Lung (tissue), 12 donors: Measurements from ENCODE around the gene ADA. TPM values are rescaled to one million over a fixed set of nuclear protein-coding genes. Genes with fewer than 3 reads are reported as not detected.

Source experiments
- ATAC-seq: fragments of 200-7000 bp; cut with Tn5 transposase; one replicate; pipeline ENCODE4 v1.9.1; 2020; ENCODE audit warnings: moderate number of reproducible peaks; ENCODE audit not compliant: insufficient read depth, low FRiP score
- DNase-seq, 3 donors: peaks; one replicate each; pipeline ENCODE4 v3.0.0-alpha.2; 2013 to 2017
- H3K27ac ChIP-seq, 2 donors: one replicate each; pipeline ENCODE4 v1.5.1; 2013; ENCODE audit warnings: mild to moderate bottlenecking in 2 of 2, moderate library complexity in 2 of 2, control low read depth in 1 of 2, inconsistent platforms in 1 of 2, low read depth in 1 of 2, low read length in 1 of 2
- H3K27me3 ChIP-seq, 3 donors: one replicate each; pipeline ENCODE4 v1.5.1; 2013; ENCODE audit warnings: low read length in 2 of 3; ENCODE audit not compliant: control insufficient read depth in 3 of 3, insufficient read depth in 3 of 3
- H3K36me3 ChIP-seq, 4 donors: one replicate each; pipeline ENCODE4 v1.5.1; 2013; ENCODE audit warnings: low read length in 4 of 4, mild to moderate bottlenecking in 1 of 4, moderate library complexity in 1 of 4; ENCODE audit not compliant: control insufficient read depth in 4 of 4, insufficient read depth in 4 of 4
- H3K4me1 ChIP-seq, 5 donors: one replicate each; pipeline ENCODE4 v1.5.1; 2013; ENCODE audit warnings: low read length in 5 of 5, mild to moderate bottlenecking in 2 of 5, moderate library complexity in 1 of 5; ENCODE audit not compliant: control insufficient read depth in 5 of 5, insufficient read depth in 5 of 5
- H3K4me3 ChIP-seq: one replicate; pipeline ENCODE4 v1.5.1; 2013; ENCODE audit warnings: mild to moderate bottlenecking, control low read depth, moderate library complexity
- H3K9ac ChIP-seq, 2 donors: one replicate each; pipeline ENCODE4 v1.5.1; 2013; ENCODE audit warnings: low read length in 2 of 2, control low read depth in 1 of 2; ENCODE audit not compliant: insufficient read depth in 1 of 2
- H3K9me3 ChIP-seq, 4 donors: one replicate each; pipeline ENCODE4 v1.5.1; 2013; ENCODE audit warnings: low read length in 3 of 4, mild to moderate bottlenecking in 1 of 4, moderate library complexity in 1 of 4; ENCODE audit not compliant: control insufficient read depth in 4 of 4, insufficient read depth in 3 of 4
- WGBS, 2 donors: extraction: QIAGEN DNeasy Blood & Tissue Kit; methylation state at CpG; one replicate each; pipeline ENCODE4 v1.1.7; 2013; 5-methylcytosine and 5-hydroxymethylcytosine counted together
- polyA plus RNA-seq, 2 donors: library from polyadenylated mRNA; stranded (reverse); fragments of 200-250 nt; gene quantifications; one replicate each; pipeline ENCODE4 v1.2.1, GENCODE V29; 2013
- total RNA-seq, 2 donors: library from RNA; depleted of rRNA in 1 of 2; stranded (reverse); fragments of >200 nt in 1 of 2; gene quantifications; one replicate each; pipeline ENCODE4 v1.2.1, GENCODE V29; 2014 to 2021
- TF ChIP-seq, protein P1 (sequence below): IDR thresholded peaks from 2 replicates; pipeline ENCODE4 v1.5.1; 2012; ENCODE audit warnings: mild to moderate bottlenecking; ENCODE audit errors: control extremely low read depth, extremely low read depth
- donor health status: control.
- donor health status: control.
- donor health status: Bipolar disorder and iron deficiency.
- donor health status: healthy.
- donor health status: DM: yes; HTN: yes; CAD: no.

Gene ADA
- total and polyA plus RNA-seq, 4 donors, result 4.2 to 55.2 (median 8.0) TPM

GRCh38 chr20:44621939-44622338 is 29.6 kb downstream of the ADA start:
- H3K9ac ChIP-seq, result no peak overlapping the region
- ATAC-seq, result no peak
- peaks cover 0 to 4% (median 0%) of the 10 kb centered on the region in 5 donors for H3K4me1 ChIP-seq
- peaks cover 0 to 4% (median under 1%) of the 10 kb centered on the region in 4 donors for H3K9me3 ChIP-seq
- peaks cover 0 to 22% (median 11%) of the 10 kb centered on the region in 4 donors for H3K36me3 ChIP-seq
- H3K27ac ChIP-seq, result no peak overlapping the region
- TF ChIP-seq, protein P1, sequence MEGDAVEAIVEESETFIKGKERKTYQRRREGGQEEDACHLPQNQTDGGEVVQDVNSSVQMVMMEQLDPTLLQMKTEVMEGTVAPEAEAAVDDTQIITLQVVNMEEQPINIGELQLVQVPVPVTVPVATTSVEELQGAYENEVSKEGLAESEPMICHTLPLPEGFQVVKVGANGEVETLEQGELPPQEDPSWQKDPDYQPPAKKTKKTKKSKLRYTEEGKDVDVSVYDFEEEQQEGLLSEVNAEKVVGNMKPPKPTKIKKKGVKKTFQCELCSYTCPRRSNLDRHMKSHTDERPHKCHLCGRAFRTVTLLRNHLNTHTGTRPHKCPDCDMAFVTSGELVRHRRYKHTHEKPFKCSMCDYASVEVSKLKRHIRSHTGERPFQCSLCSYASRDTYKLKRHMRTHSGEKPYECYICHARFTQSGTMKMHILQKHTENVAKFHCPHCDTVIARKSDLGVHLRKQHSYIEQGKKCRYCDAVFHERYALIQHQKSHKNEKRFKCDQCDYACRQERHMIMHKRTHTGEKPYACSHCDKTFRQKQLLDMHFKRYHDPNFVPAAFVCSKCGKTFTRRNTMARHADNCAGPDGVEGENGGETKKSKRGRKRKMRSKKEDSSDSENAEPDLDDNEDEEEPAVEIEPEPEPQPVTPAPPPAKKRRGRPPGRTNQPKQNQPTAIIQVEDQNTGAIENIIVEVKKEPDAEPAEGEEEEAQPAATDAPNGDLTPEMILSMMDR, result no peak
- DNase-seq, result no peak
- WGBS, 2 donors, result 97 to 98% methylated on average over 8 of the region's 8 CpGs
- H3K27me3 ChIP-seq, result no peaks in the 10 kb centered on the region
- no peak overlapping the region for H3K4me3 ChIP-seq

DNA sequence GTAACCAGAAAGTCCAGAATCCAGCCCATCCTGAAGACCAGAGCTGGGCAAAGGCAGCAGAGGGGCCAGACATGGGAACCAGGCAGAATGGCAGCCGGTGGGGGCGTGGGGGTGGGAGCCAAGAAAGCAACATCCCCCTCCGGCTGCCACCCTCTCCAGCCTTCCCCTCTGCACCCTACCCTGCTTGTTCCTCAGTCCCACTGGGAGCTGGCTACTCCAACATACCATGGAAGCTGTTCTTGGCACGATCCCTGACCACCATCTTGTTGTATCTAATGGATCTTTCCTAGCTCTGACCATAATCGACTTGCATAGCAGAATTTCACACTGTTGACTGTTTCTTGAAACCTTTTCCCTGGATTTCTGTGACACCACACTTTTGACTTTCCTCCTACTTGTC is 30.2 kb downstream of the ADA start:
- no peaks in the 10 kb centered on the region for H3K27me3 ChIP-seq
- H3K27ac ChIP-seq, result no peak overlapping the region
- ATAC-seq, result no peak
- peaks cover 0 to 22% (median 13%) of the 10 kb centered on the region in 4 donors for H3K36me3 ChIP-seq
- 90 to 94% methylated on average over 5 of the region's 5 CpGs for WGBS, 2 donors
- TF ChIP-seq, protein P1, result no peak
- H3K9ac ChIP-seq, result no peak overlapping the region
- H3K4me1 ChIP-seq, result peaks cover 0 to 4% (median 0%) of the 10 kb centered on the region in 5 donors
- DNase-seq, result no peak
- H3K4me3 ChIP-seq, result no peak overlapping the region
- H3K9me3 ChIP-seq, result peaks cover 0 to 4% (median under 1%) of the 10 kb centered on the region in 4 donors

DNA sequence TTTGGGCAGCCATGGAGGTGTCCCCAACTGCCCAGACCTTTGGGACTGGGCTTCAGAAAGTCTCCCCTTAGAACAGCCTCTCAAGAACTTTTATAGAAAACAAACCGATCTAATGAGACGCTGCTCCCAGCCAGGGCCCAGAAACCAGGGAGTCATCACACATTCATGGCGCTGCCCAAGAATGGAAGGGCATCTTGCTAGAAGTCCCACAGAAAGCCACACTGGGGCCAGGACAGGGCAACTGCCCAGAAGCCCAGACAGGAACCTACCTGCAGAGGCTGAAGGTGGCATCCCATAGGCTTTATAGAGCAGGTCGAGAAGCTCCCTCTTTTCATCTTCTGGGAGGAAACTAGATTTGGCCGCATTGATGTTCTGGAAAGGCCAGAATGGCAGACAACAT is 31.5 kb downstream of the ADA start:
- Histone ChIP-seq H3K36me3 (peaks cover 0 to 24% (median 19%) of the 10 kb centered on the region in 4 donors), H3K9ac (no peak overlapping the region), H3K4me1 (peaks cover 0 to 11% (median 4%) of the 10 kb centered on the region in 5 donors), H3K27ac (no peak overlapping the region), H3K4me3 (no peak overlapping the region), H3K9me3 (peaks cover 0 to 4% (median under 1%) of the 10 kb centered on the region in 4 donors), H3K27me3 (no peaks in the 10 kb centered on the region)
- ATAC-seq (no peak), DNase-seq (no peak)
- TF ChIP-seq, protein P1, result no peak
- 98 to 99% methylated on average over 5 of the region's 5 CpGs for WGBS, 2 donors

GRCh38 chr20:44619294-44619693 is 32.2 kb downstream of the ADA start:
- Histone ChIP-seq H3K9me3 (peaks cover 0 to 4% (median 0%) of the 10 kb centered on the region in 4 donors), H3K9ac (no peak overlapping the region), H3K27ac (no peak overlapping the region), H3K4me3 (no peak overlapping the region), H3K36me3 (peaks cover 0 to 27% (median 22%) of the 10 kb centered on the region in 4 donors), H3K27me3 (no peaks in the 10 kb centered on the region), H3K4me1 (peaks cover 0 to 17% (median 4%) of the 10 kb centered on the region in 5 donors)
- TF ChIP-seq, protein P1, result no peak
- DNase-seq (no peak), ATAC-seq (no peak)
- WGBS, 2 donors, result 98 to 99% methylated on average over 7 of the region's 7 CpGs
